Measurements from ENCODE around the gene FMOD.

GRCh38 chr1:203373002-203373401 lies 22.1 kb upstream of the FMOD start:
- no peak for TF ChIP-seq POLR2A (IDR thresholded peaks at IDR 0.05)
- TF ChIP-seq CTCF (IDR thresholded peaks at IDR 0.05) = no peak
- no peak for TF ChIP-seq POLR2AphosphoS5 (IDR thresholded peaks at IDR 0.05)
- no peak for TF ChIP-seq EP300 (IDR thresholded peaks at IDR 0.05)
